Measurements from ENCODE around the gene DELE1. TPM values are rescaled to one million over a fixed set of nuclear protein-coding genes. Genes with fewer than 3 reads are reported as not detected.
"Not testable (repeated sequence)": the region's sequence is repeated elsewhere in the genome, so short reads cannot be mapped to it uniquely, and the experiment has no call there.

Gene DELE1
- polyA plus RNA-seq, 2 donors: 30.4 to 30.5 TPM

DNA sequence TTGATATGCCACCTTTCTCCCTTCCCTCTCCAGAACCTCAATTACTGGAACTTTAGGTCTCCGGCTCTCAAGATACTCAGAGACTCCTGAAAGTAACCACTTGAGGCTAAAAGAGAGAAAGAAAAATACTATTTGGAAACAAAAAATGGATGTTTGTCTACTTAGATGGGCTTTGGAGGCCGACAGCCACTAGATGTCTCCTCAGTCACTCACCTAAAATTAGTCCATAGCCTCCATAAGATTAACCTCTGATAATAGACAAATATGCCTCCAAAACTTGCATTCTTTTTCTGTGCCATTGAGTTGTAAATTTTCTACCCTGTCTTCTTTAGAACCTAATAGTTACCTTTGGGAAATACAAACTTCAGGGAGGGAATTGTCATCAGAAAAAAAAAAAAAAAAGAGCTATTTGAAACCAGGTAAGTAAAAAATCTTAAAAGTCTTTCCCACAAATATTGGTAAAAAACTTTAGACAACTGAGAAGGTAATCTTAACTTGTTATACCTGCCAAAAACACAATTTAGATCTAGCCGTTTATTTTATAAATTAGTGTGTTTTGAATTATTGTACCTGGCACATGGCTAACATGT, 34.3 kb upstream of the DELE1 start:
- H3K27ac ChIP-seq (ENCODE audit: low read depth in 2 of 2, low read length in 1 of 2): no peak overlapping the region
- H3K36me3 ChIP-seq (ENCODE audit: control insufficient read depth in 2 of 2, insufficient read depth in 2 of 2, low read length in 1 of 2): no peaks in the 10 kb centered on the region
- H3K9me3 ChIP-seq (ENCODE audit: control insufficient read depth in 2 of 2, insufficient read depth in 1 of 2, low read depth in 1 of 2, low read length in 1 of 2): no peaks in the 10 kb centered on the region
- H3K4me1 ChIP-seq (ENCODE audit: control insufficient read depth in 2 of 2, insufficient read depth in 2 of 2, low read length in 1 of 2): no peaks in the 10 kb centered on the region
- WGBS, 2 donors: 53 to 69% methylated on average over 3 of the region's 3 CpGs
- peaks cover 0 to 2% of the 10 kb centered on the region in 2 donors for H3K27me3 ChIP-seq (ENCODE audit: control insufficient read depth in 1 of 2, insufficient read depth in 2 of 2, low read length in 2 of 2)
- H3K4me3 ChIP-seq (ENCODE audit: low read depth in 1 of 2, low read length in 2 of 2): no peak overlapping the region

DNA sequence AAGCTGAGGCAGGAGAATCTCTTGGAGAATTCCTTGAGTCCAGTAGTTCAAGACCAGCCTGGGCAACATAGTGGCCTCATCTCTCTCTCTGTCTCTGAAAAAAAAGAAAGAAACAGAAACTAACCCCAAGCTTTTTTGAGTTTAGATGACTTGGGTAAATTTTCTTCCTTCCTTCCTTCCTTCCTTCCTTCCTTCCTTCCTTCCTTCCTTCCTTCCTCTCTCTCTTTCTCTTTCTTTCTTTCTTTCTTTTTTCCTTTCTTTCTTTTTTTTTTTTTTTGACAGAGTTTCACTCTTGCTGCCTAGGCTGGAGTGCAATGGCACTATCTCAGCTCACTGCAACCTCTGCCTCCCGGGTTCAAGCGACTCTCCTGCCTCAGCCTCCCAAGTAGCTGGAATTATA, 33.2 kb upstream of the DELE1 start:
- H3K9me3 ChIP-seq (ENCODE audit: control insufficient read depth in 2 of 2, insufficient read depth in 1 of 2, low read depth in 1 of 2, low read length in 1 of 2); H3K27me3 ChIP-seq (ENCODE audit: control insufficient read depth in 1 of 2, insufficient read depth in 2 of 2, low read length in 2 of 2); H3K36me3 ChIP-seq (ENCODE audit: control insufficient read depth in 2 of 2, insufficient read depth in 2 of 2, low read length in 1 of 2); H3K4me3 ChIP-seq (ENCODE audit: low read depth in 1 of 2, low read length in 2 of 2); H3K27ac ChIP-seq (ENCODE audit: low read depth in 2 of 2, low read length in 1 of 2); H3K4me1 ChIP-seq (ENCODE audit: control insufficient read depth in 2 of 2, insufficient read depth in 2 of 2, low read length in 1 of 2): not testable (repeated sequence)
- WGBS, 2 donors: 93 to 97% methylated on average over 2 of the region's 2 CpGs

DNA sequence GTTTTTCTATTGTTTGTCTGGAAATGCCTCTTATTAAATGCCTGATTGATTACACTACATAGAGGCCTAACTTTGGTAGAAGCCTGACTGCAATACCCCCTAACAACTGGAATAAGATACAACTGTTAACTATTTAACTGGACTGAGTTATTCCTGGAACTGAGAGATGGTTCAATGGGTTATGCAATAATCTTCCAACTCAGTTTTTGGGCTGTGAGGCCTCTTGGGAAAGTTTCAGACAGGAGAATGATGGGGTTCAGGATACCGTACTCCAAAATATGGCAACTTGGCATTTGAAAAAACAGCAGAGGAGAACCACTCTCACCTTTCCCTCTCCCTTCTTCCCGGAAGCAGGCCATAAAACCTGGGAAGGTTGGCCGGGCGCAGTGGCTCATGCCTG, 26.2 kb upstream of the DELE1 start:
- 93 to 95% methylated on average over 4 of the region's 4 CpGs for WGBS, 2 donors
- no peaks in the 10 kb centered on the region for H3K36me3 ChIP-seq (ENCODE audit: control insufficient read depth in 2 of 2, insufficient read depth in 2 of 2, low read length in 1 of 2)
- H3K4me1 ChIP-seq (ENCODE audit: control insufficient read depth in 2 of 2, insufficient read depth in 2 of 2, low read length in 1 of 2): no peaks in the 10 kb centered on the region
- no peaks in the 10 kb centered on the region for H3K9me3 ChIP-seq (ENCODE audit: control insufficient read depth in 2 of 2, insufficient read depth in 1 of 2, low read depth in 1 of 2, low read length in 1 of 2)
- H3K4me3 ChIP-seq (ENCODE audit: low read depth in 1 of 2, low read length in 2 of 2): no peak overlapping the region
- no peak overlapping the region for H3K27ac ChIP-seq (ENCODE audit: low read depth in 2 of 2, low read length in 1 of 2)
- no peaks in the 10 kb centered on the region for H3K27me3 ChIP-seq (ENCODE audit: control insufficient read depth in 1 of 2, insufficient read depth in 2 of 2, low read length in 2 of 2)

DNA sequence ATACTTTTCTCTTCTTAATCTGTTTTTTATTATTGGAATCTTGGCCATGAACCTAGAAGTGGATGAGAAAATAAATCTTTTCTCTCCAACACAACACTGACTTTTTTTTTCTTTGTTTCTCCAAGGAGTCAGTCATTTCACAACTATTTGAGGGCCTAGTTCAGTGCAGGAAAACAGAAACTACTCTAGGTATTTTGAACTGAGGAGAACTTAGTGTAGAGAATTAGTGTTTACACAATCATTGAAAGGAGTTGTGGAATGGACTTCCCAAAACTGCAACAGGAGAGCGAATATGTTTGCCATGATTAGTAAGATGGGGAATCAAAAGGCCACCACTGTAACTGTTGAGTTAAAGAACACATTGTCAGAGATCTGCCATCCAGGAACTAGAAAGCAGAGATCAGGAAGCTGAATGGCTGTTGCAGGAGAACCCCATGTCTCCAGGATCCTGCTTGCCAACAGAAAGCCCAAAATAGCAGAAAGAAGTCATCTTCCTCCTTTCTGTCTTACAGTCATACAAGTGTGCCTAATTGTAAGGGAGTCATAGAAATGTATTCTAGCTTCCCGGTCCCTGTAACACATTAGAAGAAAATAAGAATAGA, 25.1 kb upstream of the DELE1 start:
- H3K9me3 ChIP-seq (ENCODE audit: control insufficient read depth in 2 of 2, insufficient read depth in 1 of 2, low read depth in 1 of 2, low read length in 1 of 2): no peaks in the 10 kb centered on the region
- H3K4me1 ChIP-seq (ENCODE audit: control insufficient read depth in 2 of 2, insufficient read depth in 2 of 2, low read length in 1 of 2): no peaks in the 10 kb centered on the region
- no peaks in the 10 kb centered on the region for H3K27me3 ChIP-seq (ENCODE audit: control insufficient read depth in 1 of 2, insufficient read depth in 2 of 2, low read length in 2 of 2)
- H3K27ac ChIP-seq (ENCODE audit: low read depth in 2 of 2, low read length in 1 of 2): no peak overlapping the region
- WGBS, 2 donors: 83 to 85% methylated on average over 2 of the region's 2 CpGs
- H3K36me3 ChIP-seq (ENCODE audit: control insufficient read depth in 2 of 2, insufficient read depth in 2 of 2, low read length in 1 of 2): no peaks in the 10 kb centered on the region
- H3K4me3 ChIP-seq (ENCODE audit: low read depth in 1 of 2, low read length in 2 of 2): no peak overlapping the region

DNA sequence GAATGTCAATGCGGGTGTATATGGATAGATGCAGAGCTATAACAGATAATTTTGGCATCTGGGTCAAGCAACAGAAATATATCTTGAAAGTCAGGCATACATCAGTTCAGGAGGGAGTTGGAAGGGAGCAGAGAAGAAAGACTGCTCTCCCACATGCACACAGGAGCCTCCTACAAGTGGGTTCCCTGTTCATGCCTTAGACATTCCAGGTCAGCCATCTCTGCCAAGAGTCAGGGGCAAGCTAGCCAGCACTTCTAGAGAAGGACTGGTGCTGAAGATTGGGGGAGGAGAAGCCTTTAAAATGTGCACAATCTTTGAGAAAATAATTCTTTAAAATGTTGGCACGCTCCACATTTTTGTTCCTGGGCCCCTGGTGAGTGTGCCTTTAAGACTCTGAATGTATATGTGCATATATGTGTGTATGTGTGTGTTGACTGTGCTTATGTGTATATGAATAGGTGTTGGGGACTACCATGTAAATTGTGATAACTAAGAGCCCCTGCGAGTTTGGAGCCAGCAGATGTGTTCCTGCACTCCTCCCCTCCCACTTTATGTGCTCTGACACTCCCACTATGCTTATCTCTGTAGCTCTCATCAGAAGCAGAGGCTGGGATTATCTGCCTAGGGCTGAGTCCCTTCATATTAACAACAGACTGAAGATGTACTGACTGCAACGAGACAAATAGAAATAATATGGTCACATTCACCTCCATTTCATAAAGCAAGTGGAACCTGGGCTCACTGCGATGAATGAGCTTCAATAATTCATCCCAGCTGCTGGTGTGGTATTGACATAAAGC, 21.5 kb upstream of the DELE1 start:
- Histone ChIP-seq H3K9me3 (ENCODE audit: control insufficient read depth in 2 of 2, insufficient read depth in 1 of 2, low read depth in 1 of 2, low read length in 1 of 2) (no peaks in the 10 kb centered on the region), H3K27ac (ENCODE audit: low read depth in 2 of 2, low read length in 1 of 2) (no peak overlapping the region), H3K4me1 (ENCODE audit: control insufficient read depth in 2 of 2, insufficient read depth in 2 of 2, low read length in 1 of 2) (no peaks in the 10 kb centered on the region), H3K27me3 (ENCODE audit: control insufficient read depth in 1 of 2, insufficient read depth in 2 of 2, low read length in 2 of 2) (no peaks in the 10 kb centered on the region), H3K4me3 (ENCODE audit: low read depth in 1 of 2, low read length in 2 of 2) (no peak overlapping the region), H3K36me3 (ENCODE audit: control insufficient read depth in 2 of 2, insufficient read depth in 2 of 2, low read length in 1 of 2) (no peaks in the 10 kb centered on the region)
- WGBS, 2 donors: 73 to 75% methylated on average over 5 of the region's 5 CpGs

DNA sequence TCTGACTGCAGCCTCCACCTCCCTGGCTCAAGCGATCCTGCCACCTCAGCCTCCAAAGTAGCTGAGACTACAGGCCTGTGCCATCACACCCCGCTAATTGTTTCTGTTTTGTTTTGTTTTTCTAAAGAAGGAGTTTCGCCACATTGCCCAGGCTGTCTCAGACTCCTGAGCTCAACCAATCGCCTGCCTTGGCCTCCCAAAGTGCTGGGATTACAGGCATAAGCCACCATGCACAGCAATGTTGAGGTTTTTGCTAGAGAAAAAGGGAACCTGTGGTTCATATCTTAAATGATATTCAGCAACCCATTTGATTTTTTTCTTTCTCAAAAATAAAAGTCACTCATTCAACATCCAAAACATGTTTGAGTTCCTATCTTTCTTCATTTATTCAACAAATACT, 20.4 kb upstream of the DELE1 start:
- WGBS, 2 donors: 76 to 78% methylated on average over 4 of the region's 4 CpGs
- Histone ChIP-seq H3K9me3 (ENCODE audit: control insufficient read depth in 2 of 2, insufficient read depth in 1 of 2, low read depth in 1 of 2, low read length in 1 of 2) (no peaks in the 10 kb centered on the region), H3K4me1 (ENCODE audit: control insufficient read depth in 2 of 2, insufficient read depth in 2 of 2, low read length in 1 of 2) (no peaks in the 10 kb centered on the region), H3K36me3 (ENCODE audit: control insufficient read depth in 2 of 2, insufficient read depth in 2 of 2, low read length in 1 of 2) (no peaks in the 10 kb centered on the region), H3K27ac (ENCODE audit: low read depth in 2 of 2, low read length in 1 of 2) (no peak overlapping the region), H3K27me3 (ENCODE audit: control insufficient read depth in 1 of 2, insufficient read depth in 2 of 2, low read length in 2 of 2) (no peaks in the 10 kb centered on the region), H3K4me3 (ENCODE audit: low read depth in 1 of 2, low read length in 2 of 2) (no peak overlapping the region)

DNA sequence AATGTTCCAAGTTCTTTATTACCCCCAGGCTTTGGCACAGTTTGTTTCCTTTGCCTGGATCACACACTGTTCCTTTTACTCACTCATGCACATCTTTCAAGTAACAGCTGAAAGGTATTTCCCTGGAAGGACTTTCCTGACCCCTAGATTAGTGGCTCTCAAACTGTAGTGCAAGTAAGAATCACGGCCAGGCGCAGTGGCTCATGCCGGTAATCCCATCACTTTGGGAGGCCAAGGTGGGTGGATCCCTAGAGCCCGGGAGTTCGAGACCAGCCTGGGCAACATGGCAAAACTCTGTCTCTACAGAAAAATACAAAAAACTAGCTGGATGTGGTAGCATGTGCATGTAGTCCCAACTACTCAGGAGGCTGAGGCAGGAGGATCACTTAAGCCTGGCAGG, 19.1 kb upstream of the DELE1 start:
- no peaks in the 10 kb centered on the region for H3K36me3 ChIP-seq (ENCODE audit: control insufficient read depth in 2 of 2, insufficient read depth in 2 of 2, low read length in 1 of 2)
- H3K4me3 ChIP-seq (ENCODE audit: low read depth in 1 of 2, low read length in 2 of 2): no peak overlapping the region
- WGBS, 2 donors: 41 to 55% methylated on average over 5 of the region's 5 CpGs
- H3K4me1 ChIP-seq (ENCODE audit: control insufficient read depth in 2 of 2, insufficient read depth in 2 of 2, low read length in 1 of 2): no peaks in the 10 kb centered on the region
- H3K9me3 ChIP-seq (ENCODE audit: control insufficient read depth in 2 of 2, insufficient read depth in 1 of 2, low read depth in 1 of 2, low read length in 1 of 2): no peaks in the 10 kb centered on the region
- no peaks in the 10 kb centered on the region for H3K27me3 ChIP-seq (ENCODE audit: control insufficient read depth in 1 of 2, insufficient read depth in 2 of 2, low read length in 2 of 2)
- no peak overlapping the region for H3K27ac ChIP-seq (ENCODE audit: low read depth in 2 of 2, low read length in 1 of 2)

DNA sequence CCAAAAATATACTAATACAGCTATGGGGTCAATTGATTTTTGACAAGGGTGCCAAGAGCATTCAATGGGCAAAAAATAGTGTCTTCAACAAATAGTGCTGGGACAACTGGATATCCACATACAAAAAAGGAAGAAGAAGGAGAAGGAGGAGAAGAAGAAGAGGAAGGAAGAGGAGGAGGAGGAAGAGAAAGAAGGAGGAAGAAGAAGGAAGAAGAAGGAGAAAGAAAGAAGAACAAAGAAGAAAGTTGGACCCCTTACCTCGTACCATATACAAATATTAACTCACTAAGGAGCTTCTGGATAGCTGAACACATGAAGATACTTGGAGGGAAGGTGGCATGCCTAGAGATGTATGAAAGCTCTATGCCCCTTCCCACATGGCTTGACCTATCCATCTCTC, 17.2 kb upstream of the DELE1 start:
- WGBS, 2 donors: 44 to 78% methylated on average over 1 of the region's 1 CpG
- Histone ChIP-seq H3K4me1 (ENCODE audit: control insufficient read depth in 2 of 2, insufficient read depth in 2 of 2, low read length in 1 of 2) (no peaks in the 10 kb centered on the region), H3K27ac (ENCODE audit: low read depth in 2 of 2, low read length in 1 of 2) (no peak overlapping the region), H3K27me3 (ENCODE audit: control insufficient read depth in 1 of 2, insufficient read depth in 2 of 2, low read length in 2 of 2) (no peaks in the 10 kb centered on the region), H3K9me3 (ENCODE audit: control insufficient read depth in 2 of 2, insufficient read depth in 1 of 2, low read depth in 1 of 2, low read length in 1 of 2) (no peaks in the 10 kb centered on the region), H3K36me3 (ENCODE audit: control insufficient read depth in 2 of 2, insufficient read depth in 2 of 2, low read length in 1 of 2) (no peaks in the 10 kb centered on the region), H3K4me3 (ENCODE audit: low read depth in 1 of 2, low read length in 2 of 2) (no peak overlapping the region)

DNA sequence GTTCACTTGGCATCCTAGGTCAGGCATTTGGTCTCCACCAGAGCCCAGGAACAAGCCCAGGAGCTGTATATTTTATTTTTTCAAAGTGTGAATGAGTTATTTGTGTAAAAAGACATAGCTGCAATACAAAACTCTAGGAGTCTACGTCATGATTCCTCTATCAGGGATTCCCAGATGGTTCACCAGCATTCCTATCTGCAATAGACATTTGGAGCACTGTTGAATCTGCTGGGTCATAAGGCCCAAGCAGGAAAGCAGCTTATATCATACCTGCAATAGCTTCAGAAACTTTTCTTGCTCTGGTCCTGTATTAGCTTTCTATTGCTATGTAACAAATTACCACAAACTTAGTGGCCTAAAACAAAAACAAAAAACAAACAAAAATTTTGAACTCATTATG, 16.7 kb upstream of the DELE1 start:
- no peaks in the 10 kb centered on the region for H3K36me3 ChIP-seq (ENCODE audit: control insufficient read depth in 2 of 2, insufficient read depth in 2 of 2, low read length in 1 of 2)

DNA sequence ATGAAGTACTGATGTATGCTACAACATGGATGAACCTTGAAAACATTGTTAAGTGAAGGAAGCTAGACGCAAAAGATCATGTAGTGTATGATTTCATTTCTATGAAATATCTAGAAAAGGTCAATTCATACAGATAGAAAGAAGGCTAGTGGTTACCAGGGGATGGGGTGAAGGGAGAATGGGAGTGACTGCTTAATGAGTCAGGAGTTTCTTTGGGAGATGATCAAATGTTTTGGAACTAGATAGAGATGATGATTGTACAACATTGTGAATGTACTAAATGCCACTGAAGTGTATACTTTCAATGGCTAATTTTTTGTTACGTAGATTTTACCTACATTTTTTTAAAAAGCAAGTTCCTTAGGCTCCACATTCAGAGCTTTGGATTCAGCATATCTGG, 14.9 kb upstream of the DELE1 start:
- H3K27ac ChIP-seq (ENCODE audit: low read depth in 2 of 2, low read length in 1 of 2): no peak overlapping the region
- no peaks in the 10 kb centered on the region for H3K9me3 ChIP-seq (ENCODE audit: control insufficient read depth in 2 of 2, insufficient read depth in 1 of 2, low read depth in 1 of 2, low read length in 1 of 2)
- H3K4me1 ChIP-seq (ENCODE audit: control insufficient read depth in 2 of 2, insufficient read depth in 2 of 2, low read length in 1 of 2): no peaks in the 10 kb centered on the region
- no peaks in the 10 kb centered on the region for H3K27me3 ChIP-seq (ENCODE audit: control insufficient read depth in 1 of 2, insufficient read depth in 2 of 2, low read length in 2 of 2)
- WGBS, 2 donors: 90 to 94% methylated on average over 2 of the region's 2 CpGs
- H3K4me3 ChIP-seq (ENCODE audit: low read depth in 1 of 2, low read length in 2 of 2): no peak overlapping the region
- H3K36me3 ChIP-seq (ENCODE audit: control insufficient read depth in 2 of 2, insufficient read depth in 2 of 2, low read length in 1 of 2): no peaks in the 10 kb centered on the region

More for the DNA sequence above, 16.7 kb upstream of the DELE1 start:
- Histone ChIP-seq H3K27me3 (ENCODE audit: control insufficient read depth in 1 of 2, insufficient read depth in 2 of 2, low read length in 2 of 2) (no peaks in the 10 kb centered on the region), H3K4me3 (ENCODE audit: low read depth in 1 of 2, low read length in 2 of 2) (no peak overlapping the region), H3K4me1 (ENCODE audit: control insufficient read depth in 2 of 2, insufficient read depth in 2 of 2, low read length in 1 of 2) (no peaks in the 10 kb centered on the region), H3K9me3 (ENCODE audit: control insufficient read depth in 2 of 2, insufficient read depth in 1 of 2, low read depth in 1 of 2, low read length in 1 of 2) (no peaks in the 10 kb centered on the region), H3K27ac (ENCODE audit: low read depth in 2 of 2, low read length in 1 of 2) (no peak overlapping the region)
- 0% methylated on average over 1 of the region's 1 CpG for WGBS, 2 donors

All from esophagus (tissue), 2 donors.